SHP77 treated with DMSO at 0.1 percent for 48 hours (cell line): Measurements from ENCODE around the gene FRAT2.

ENCODE experiments used
- DNase-seq: peaks from one replicate; lab custom pipeline; 2025; lab: John Stamatoyannopoulos, UW

Gene FRAT2

DNA sequence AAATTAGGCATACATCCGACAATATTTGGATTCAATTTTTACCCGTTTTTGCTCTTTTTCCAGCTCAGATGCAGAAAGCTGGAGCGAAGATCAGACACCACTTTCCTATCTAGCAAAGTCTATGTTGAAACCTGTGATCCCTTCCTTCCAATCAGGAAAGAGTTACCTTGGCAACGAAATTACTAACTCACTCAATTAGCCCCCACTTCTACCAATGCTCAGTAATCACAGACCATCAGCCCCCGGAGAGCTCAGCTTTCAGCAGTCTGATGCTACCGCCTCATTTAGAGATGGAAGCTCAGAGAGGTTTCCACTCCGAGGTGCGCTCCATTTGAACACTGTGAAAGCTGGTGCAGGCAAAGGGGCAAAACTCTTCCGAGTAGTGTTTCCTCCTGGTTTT is 8.8 kb downstream of the FRAT2 start:
- no peak for DNase-seq

DNA sequence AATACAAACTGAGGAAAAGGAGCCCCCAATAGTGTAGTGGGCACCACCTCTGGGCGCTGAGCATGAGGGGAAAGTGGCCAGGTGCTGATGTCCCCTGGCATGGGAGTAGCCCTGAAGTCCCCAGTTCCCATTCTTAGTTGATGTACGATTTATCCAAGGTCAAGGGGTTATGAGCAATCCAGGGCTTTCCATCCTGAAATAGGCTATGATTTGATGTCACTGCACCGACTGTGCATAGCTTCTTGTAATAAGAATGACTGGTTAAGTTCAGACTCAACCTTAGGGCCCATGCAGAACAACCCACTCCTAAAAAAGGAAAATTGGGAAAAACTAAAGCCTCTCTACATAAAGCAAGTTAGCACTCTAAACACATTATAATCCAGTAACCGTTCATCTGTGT is 11.0 kb downstream of the FRAT2 start:
- no peak for DNase-seq

DNA sequence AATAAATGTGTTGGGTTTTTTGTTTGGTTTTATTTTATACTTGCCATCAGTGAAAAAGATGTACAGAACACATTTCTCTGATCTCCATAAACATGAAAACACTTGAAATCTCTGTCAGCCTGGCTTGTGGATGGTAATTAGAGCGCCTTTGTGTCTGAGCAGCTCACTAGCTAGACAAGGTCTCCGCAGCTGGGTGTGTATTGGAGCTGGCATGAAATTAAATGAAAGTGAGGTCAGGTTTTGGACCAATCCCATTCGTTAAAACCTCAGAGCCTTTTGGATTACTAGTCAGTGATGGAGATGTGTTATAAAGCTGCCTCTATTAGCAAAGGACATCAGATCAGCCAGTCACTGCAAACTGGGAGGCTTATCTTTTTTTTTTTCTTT is 12.7 kb downstream of the FRAT2 start:
- DNase-seq, result no peak

DNA sequence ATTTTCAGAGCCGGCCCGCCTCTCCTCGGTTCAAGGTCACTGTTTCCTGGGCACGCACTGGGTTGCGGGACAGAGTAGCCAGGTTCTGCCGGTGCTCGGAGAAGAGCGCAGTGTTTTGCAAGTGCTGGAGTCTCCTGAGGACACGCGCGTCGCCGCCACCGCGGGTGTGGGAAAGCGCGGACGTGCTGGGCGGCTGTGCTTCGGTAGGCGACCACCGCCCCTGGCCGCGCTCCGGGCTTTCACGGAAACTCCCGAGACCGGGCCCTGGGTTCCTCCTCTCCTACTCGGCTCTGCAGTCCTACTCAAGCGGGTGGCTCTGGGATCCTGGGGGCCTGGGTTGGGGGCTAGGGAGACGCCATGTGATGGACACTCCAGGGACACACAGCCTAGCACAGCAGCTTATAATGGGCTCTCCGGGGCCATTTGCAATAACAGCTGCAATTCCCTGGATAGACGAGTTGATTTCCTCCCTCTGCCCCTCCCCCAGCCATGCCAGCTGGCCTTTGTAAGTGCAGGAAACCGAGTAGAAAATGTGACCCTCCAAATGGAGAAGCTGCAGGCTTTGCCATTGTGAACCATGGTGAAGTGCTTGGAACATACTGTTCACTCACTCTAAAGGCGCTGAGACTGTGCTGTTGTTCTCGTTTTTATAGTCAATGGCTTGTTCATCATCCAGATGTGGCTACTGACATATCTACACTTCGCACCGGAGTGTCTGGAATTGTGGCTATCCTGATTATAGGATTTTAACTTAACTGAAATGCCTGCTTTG is 13.3 kb downstream of the FRAT2 start:
- peak; percentile 59 for DNase-seq

DNA sequence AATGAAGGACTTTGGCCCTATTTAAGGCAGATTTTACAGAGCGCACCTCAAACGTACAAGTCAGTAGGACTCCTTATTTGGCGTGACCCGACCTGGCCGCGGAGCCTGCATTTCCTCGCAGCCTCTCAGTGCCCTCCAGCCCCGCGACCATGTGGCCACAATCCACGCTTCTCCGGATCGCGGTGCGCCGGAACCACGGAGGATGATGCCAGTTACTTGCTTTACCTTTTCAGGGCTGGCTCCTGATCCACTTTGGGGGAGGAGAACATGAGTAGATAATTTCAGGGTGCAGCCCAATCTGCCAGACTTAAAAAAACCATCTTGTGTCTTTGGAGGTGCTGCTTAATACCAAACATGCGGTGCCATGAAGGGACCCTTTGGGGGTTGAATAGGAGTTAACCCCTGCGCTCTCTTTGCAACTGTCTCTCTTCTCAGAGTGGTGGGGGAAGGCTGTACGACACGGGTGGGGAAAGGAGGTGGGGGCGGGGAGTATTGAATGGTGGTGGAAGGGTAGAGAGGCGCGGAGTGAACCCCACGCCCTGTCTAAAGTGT is 14.0 kb downstream of the FRAT2 start:
- no peak for DNase-seq

DNA sequence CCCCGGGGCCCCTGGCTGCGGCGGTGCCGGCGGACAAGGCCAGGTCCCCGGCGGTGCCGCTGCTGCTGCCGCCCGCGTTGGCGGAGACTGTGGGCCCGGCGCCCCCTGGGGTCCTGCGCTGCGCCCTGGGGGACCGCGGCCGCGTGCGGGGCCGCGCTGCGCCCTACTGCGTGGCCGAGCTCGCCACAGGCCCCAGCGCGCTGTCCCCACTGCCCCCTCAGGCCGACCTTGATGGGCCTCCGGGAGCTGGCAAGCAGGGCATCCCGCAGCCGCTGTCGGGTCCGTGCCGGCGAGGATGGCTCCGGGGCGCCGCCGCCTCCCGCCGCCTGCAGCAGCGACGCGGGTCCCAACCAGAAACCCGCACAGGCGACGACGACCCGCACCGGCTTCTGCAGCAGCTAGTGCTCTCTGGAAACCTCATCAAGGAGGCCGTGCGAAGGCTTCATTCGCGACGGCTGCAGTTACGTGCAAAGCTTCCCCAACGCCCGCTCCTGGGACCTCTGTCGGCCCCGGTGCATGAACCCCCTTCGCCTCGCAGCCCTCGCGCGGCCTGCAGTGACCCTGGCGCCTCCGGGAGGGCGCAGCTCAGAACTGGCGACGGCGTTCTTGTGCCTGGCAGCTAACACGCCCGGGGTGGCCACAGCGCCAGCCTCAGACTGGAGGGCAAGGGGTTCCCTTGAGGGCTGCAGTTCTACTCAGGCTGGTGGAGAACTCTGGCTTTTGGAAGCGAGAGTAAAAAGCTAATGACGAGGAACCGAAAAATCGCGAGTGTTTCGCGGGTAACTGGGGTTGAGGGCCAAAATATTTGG is 14.7 kb downstream of the FRAT2 start:
- peak; percentile 42 for DNase-seq

DNA sequence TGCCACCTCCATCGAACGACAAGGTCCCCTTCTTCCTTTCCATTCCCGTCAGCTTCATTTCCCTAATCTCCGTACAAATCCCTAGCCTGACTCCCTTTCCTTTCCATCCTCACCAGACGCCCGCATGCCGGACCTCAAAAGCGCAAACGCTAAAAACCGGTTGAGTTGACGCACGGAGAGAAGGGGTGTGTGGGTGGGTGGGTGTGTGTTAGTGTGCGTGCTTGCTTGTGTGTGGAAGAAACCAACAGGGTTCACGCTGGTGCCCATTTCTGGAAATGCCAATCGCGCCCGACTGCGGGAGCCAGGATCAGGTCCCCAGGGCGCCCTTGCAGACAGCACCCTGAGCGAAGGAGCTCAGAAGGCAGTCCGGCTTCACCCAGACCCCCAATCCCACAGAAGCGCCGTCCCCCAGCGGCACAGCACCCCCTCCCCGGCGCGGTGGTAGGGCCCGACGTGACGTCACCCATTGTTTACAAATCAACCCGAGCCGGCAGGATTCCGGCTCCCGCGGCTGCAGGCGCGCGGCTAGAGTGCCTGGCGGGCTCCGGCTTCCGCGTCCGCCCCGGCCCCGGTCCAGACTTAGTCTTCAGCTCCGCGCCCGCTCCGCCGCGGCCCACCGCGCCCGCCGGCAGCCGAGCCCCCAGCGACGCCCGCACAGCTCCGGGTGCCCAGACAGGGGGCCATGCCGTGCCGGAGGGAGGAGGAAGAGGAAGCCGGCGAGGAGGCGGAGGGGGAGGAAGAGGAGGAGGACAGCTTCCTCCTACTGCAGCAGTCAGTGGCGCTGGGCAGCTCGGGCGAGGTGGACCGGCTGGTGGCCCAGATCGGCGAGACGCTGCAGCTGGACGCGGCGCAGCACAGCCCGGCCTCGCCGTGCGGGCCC is 15.5 kb downstream of the FRAT2 start, which contains the start of gene FRAT1:
FRAT1 (plus strand) TSS at position 500 of the 880 bp plus-strand sequence; CDS start at position 683, 183 bp downstream.
- peak; percentile 77 for DNase-seq

DNA sequence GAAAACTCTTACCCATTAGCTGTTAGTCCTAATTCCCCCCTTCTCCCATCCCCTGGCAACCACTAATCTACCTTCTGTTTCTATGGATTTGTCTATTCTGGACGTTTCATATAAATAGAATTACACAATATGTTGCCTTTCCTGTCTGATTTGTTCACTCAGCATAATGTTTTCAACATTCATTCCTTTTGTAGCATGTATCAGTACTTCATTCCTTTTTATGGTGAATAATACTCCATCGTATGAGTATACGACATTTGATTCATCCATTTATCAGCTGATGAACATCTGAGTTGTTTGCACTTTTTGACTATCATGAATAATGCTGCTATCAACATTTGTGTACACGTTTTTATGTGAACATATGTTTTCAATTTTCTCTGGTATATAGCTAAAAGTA is 19.9 kb downstream of the FRAT2 start:
- no peak for DNase-seq

DNA sequence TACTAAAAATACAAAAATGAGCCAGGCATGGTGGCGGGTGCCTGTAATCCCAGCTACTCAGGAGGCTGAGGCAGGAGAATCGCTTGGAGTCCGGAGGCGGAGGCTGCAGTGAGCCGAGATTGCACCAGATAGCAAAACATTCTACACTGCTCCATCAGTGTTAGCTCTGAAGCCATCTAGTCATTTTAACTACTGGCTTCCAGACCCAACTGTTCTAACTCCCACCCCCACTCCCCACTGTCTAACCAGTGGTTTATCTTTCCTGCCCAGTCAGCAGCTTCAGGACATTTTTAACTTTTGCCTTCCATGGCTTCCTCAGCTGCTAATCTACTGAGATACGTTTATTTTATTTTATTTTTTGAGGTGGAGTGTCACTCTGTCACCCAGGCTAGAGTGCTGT is 21.6 kb downstream of the FRAT2 start:
- DNase-seq, result no peak

DNA sequence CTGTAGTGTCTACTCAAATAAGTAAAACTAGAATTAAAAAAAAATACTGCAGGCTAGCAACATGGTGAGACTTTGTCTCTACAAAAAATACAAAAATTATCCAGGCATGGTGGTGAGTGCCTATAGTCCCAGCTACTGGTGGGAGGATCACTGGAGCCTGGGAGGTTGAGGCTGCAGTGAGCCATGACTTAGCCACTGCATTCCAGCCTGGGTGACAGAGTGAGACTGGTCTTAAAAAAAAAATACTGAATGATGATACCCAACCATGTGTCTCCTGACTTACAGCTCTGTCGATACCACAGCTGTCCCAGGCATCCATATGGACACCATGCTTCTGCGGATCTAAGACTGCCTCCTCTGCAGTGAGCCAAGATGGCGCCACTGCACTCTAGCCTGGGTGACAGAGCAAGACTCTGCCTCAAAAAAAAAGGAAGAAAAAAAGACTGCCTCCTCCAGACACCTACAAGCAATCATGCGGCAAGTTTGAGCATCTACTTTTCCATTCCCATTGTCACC is 23.4 kb downstream of the FRAT2 start:
- no peak for DNase-seq

DNA sequence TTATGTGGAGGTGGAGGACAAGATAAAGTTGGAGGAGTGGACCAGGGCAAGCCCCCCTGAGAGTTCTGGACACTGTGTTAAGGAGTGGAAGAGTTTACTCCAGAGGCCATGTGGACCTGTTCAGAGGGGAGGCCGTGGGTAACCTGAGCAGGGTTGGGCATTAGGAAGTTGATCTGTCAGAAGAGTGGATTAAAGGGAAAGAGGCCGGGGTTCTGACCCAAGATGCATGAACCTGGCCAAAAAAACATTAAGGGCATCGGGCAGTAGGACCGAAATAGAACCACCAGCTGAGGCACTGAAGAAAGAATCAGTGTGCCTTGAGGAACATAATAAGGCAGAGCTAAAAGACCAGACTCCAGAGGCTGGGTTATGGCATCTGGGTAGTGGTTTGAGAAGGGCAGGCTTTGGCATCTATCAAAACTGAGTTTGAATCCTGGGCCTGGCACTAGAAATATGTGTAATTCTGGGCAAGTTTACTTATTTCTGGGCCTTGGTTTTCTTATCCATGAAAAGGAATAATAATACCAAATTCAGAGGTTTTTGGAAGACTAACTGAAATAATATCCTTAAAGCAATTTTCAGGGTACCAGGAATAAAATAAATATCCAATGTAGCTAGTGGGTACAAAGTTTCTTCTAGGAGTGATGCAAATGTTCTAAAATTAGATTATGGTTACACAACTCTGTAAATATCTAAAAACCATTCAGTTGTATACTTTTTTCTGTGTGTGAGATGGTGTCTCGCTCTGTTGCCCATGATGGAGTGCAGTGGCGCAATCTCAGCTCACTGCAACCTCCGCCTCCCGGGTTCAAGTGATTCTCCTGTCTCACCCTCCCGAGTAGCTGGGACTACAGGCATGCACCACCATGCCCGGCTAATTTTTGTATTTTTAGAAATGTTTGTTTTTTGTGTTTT is 26.4 kb downstream of the FRAT2 start:
- no peak for DNase-seq

DNA sequence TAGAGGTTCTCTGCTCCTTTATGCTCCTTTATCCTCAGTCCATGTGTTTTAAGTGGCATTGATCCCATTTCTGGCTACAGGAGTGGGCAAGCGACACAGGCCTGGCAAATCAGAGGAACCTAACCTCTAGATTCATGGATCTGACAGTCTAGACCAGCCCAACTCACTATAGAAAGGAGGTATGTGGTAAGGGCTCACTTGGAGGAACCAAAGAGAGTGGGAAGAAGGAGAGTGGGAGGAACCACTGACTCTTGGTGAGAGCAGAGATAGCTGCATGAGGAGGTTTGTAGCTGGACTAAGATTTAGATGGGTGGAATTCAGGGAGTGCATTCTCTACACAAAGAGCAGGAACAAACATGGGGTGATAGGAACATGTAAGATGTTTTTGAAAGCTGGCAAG is 27.1 kb downstream of the FRAT2 start:
- DNase-seq, result no peak

DNA sequence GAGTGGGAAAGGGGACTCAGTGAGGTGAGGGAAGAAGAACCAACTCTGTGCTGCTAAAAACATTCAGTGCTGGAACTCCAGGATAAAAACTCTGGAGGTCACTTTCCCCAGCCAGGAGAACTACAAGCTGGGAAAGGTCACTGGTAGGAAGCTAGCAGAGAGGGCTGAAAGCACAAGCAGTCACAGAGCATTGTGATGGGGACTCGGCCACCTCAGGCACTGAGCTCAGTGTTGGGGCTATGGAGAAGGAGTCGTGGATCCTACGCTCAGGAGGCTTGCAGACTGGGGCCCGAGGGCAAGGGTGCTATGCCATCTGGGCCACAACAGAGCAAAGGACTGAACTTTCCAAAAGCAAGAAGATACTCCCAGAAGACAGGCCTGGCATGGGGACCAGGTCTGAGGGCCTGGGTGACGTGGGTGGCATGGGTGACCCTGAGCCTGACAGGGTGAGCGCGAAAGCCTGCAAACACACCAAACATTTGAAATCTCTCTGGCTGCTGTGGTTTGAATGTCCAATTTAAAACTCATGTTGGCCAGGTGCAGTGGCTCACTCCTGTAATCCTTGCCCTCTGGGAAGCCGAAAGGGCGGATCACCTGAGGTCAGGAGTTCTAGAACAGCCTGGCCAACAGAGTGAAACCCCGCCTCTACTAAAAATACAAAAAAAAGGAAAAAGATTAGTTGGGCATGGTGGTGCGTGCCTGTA is 32.3 kb downstream of the FRAT2 start:
- DNase-seq, result no peak

DNA sequence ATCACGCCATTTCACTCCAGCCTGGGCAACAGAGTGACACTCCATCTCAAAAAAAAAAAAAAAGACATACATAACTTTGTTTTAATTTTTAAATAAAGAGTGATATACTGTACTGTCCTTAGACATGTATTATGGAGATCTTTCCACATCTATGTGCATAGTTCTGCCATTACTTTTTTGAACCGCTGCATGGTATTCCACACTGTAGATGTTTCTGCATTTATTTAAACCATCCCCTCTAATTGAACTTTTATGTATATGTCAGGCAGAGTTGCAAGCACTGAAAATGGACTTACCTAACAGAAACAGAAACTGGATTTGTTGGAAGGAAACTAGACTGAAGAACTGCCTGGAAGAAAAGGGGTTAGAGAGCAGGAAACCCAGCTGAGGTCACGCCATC is 33.5 kb downstream of the FRAT2 start:
- DNase-seq, result no peak

DNA sequence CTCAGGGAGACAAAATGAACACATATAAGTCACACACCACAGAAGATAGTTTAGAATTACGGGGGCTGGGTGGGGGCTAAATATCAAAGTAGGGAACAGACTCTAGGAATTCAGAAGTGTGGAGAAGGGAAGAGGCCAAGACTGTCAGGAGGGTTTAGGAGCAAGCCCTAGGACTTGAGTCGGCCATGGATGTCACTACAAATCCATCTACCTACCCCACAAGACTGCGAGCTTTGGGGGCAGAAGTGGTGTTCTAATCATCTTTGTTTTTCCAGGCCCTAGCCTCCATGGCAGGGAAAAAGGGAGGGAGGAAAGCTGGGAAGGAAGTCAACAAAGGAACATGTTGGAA is 36.3 kb downstream of the FRAT2 start:
- DNase-seq, result no peak

DNA sequence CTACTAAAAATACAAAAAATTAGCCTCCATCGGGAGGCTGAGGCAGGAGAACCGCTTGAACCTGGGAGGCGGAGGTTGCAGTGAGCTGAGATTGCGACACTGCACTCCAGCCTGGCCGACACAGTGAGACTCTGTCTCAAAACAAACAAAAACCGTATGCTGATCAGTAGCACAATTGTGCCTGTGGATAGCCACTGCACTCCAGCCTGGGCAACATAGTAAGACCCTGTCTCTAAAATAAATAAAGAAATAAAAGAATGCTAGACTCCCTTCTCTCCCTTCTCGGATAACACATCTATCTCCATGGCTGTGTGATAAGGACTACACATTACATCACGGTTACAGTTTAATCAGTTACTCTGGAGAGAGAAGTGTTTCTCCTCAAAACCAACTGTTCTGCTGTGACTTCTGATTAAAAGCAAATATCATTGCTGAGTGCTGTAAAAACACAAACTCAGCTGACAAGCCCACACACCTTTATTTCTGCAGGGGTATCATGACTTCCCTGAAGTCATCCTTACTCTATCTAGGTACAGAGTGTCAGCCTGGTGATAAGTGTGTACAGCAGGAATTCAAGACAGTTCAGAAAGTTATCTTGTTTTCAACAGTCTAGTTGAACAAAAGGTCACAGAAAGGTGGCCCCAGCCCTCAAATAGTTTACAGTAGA is 36.8 kb downstream of the FRAT2 start:
- no peak for DNase-seq

DNA sequence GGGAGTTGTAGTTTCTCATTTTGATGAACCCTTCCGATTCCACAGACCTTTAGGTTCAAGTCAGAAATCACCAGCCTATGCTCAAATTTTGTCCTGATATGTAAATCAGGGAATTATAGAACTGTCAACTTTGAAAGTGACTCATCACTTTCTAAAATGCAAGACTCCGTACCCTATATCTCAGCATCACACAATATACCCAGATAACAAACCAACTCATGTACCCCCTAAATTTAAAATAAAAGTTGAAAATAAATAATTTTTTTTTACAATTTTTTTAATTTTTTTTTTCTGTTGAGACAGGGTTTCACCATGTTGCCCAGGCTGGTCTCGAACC is 41.7 kb downstream of the FRAT2 start:
- DNase-seq, result no peak

DNA sequence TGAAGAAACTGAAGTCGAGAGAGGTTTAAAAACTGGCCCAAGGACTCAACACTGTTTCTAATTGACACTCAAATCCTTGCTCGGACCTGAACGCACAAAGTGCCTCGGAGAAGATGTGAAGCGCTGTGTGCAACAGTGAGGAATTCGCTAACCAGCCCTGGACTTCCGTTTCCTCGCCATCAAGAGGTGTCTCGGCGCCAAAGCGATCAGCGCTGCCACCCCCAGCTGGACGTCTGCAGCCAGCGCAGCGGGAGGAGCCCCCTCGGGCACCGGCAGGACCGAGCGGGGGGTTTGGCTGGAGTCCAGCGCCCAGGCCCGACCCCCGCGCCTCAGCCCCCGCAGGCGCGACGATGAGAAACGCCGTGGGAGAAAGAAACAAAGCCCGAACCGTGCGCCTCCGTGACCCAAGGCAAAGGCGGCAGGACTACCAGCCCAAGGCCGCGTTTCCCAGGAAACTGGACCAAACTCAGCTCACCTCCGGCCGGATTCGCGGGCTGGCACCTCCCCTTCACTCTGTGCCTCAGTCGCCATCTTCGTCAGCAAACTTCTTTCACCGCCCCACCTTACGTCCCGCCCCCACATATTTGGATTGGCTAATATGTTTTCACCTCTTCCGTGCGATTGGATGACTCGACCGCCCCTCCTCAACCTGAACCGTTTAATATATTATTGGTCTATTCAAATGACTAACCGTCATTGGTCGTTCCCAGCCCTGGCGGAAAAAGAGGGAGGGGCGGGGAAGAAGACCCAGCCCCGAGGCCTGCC is 42.2 kb downstream of the FRAT2 start, which contains the start of gene ARHGAP19:
ARHGAP19 (minus strand) TSS at position 541 of the 765 bp plus-strand sequence; CDS start at position 531, 10 bp downstream.
- DNase-seq, result peak; percentile 99
